HG02943 (cell line): ENCODE results near the gene LCN15.

Experiments
- ATAC-seq: cut with Tn5 transposase; IDR thresholded peaks from one replicate; pipeline ENCODE4 v1.9.1; 2021; ENCODE audit warnings: mild to moderate bottlenecking, low read depth, moderate library complexity; ENCODE audit not compliant: unreplicated experiment

LCN15 gene

DNA sequence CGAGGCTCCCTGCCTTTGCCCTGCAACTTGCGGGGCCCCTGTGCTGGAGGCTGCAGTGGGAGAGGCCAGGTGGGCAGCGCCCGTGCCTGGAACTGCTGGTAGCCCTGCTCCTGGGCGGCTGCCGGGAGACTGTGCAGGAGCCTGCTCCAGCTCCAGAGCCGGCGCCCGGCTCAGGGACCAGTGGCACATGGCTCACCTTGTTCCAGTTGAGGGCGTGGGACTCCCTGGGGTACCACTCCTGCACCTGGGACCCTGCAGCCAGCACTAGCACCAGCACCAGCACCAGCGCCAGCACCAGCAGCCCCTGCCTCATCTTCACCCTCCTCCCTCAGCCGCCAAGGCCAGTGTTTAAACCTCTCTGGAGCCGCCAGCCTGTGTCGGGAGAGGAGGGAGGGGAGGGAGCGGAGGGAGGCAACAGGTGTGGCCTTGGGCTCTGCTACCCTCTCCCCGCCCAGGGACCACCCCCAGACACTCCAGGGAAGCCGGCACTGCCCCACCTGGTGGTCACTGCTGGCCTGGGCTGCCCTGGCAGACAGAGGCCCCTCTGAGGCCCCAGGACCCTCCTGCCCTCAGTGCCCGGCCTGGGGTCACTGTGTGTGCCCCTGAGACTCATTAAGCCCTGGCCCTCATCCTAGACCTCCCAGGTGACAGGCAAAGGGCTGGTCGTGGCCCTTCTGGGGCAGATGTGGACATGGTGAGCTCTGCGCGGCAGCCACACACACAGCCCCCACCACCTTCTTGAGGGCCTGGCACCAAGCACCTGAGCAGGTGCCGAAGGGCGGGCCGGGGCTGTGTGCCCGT, 21.5 kb downstream of the LCN15 start, which contains the start of gene LCN10:
LCN10 (minus strand) TSS at position 350 of the 801 bp plus-strand sequence; CDS start at position 313, 37 bp downstream.
- no peak for ATAC-seq

DNA sequence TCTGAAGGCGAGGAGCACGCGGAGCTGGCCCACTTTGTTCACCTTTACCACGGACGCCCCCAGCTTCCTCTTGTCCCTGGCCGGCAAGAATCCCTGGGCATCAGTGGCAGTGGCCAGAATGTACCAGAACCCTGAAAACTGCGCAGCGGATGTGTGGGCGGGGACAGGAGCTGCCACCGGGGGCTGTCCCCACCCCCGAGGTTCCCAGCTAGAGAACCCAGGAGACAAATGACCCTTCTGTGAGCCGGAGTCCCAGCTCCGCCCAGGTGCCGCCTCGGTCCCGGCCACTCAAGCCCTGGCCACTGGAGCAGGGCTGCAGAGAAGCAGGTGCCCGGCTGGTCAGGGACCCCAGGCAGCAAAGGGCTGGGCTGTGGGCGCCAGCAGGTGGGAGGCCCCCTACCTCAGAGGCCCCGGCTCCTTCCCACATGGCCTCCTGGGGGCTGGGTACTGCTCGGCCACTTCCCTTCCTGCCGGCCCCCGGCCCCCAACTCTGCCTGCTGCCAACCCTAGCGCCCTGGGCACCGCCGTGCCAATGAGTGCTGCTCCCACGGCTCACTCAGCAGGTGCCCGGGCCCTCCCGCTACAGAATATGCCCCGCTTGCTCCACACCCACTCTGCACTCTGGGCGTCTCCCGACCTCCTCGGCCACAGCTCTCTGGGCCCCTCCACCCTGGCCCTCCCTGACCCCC, 22.3 kb downstream of the LCN15 start:
- no peak for ATAC-seq

DNA sequence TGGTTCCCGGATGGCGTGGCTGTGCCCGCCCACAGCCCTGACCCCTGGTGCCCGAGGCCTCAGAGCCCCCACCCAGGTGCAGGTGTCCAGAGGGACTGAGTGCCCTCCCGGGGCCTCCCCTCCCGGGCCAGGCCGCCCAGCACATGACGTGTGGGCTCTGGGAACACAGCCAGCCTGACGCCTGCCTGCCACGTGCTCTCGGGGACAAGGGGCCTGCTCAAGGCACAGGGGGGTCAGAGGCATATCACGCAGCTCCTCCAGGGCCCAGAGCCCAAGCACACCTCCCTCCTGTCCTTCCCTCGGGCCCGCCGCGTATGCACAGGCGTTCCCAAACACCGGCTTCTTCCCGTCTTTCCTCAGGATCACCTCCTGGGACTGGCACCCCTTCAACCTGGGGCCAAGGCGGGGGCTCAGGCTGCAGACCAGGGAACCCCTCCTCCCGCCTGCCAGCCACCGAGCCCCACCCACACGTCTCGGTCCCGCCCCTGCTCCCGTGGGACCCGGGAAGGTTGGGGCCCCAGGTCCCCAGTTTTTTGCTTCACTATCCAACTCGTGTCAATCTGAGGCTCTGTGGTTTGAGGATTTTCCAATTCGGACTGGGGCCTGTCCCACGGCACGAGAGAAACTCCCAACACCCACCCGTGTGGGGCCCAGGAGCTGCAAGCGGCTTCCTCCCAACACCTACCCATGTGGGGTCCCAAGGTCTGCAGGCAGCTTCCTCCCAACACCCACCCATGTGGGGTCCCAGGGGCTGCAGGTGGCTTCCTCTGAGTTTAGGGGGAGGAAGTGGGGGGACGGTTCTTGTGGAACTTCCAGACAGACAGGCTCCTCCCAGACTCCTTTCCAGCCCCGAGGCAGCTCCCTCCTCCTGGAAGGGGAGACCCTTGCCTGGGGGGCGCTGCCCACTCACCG, 23.1 kb downstream of the LCN15 start:
- no peak for ATAC-seq

DNA sequence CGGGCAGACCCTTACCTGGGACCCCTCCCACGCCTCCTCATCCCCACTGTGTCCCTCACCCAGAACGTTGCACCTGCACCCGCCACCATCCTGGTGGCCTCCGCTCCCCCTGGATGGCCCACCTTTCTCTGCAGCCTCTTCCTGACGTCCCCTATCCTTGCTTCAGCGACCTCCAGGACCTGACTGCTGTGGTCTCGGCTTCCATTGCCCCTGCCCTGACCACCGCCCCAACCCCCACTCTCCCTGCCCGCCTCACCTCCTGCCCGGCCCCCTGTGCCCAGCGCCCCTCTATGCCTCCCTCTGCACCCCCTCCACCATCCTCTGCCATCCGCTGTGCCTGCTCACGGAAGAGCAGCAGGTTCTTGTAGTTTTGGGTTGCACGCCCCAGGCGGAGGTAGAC, 23.8 kb downstream of the LCN15 start:
- ATAC-seq, result no peak

DNA sequence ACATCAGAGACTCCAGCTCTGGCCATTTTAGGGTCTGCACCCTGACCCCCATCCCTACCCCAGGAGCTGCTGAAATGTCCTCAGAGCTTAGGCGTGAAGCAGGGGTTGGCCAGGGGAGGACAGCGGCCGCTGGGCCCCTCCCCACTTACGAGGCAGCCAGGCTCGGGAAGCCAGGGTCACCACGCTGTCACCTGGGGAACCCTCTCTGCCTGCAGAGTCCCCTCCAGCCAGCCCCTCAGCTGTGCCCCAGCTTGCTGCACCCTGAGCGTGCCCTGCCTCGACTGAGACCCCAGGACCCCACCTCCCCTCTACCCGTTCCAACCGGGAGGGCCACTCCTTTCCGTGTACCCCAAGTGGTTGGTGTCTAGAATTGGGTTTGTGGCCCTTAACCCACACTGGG, 24.2 kb downstream of the LCN15 start:
- ATAC-seq, result no peak

DNA sequence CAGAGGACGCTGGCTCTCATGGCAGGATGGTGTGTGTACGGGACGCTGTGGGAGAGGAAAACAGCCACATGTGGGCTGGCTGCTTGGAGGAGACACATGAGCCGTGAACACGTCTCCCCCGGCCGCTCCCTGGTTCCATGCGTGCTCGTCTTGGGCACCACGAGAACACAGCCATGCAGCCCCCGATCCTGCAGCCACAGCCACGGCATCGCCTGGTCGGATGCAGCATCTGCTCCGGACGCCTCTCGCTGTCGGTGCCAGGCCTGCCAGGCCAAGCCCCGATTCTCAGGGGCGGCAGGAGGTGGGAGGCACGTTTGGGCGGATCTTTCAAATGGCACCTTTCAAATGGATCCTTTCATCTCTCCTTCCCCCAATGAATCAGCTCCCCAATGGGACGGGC, 24.8 kb downstream of the LCN15 start:
- no peak for ATAC-seq

DNA sequence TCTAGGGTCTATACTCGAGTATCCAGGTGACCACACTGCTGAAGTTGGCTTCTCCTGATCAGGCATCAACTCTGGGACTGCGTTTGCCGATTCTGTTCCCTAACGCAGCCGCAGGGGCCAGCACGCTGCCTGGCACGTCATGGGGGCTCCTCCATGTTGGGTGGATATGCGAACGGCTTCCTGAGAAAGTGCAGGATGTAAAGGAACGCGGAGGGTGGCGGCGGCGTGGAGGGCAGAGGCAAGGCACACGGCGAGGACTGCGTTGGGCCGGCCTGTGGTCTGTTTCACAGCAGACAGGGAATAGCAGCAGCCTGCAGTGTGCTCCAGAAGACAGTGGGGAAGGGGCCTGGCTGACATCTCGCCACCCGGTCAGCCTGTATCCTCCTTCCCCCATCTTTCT, 25.4 kb downstream of the LCN15 start:
- no peak for ATAC-seq

DNA sequence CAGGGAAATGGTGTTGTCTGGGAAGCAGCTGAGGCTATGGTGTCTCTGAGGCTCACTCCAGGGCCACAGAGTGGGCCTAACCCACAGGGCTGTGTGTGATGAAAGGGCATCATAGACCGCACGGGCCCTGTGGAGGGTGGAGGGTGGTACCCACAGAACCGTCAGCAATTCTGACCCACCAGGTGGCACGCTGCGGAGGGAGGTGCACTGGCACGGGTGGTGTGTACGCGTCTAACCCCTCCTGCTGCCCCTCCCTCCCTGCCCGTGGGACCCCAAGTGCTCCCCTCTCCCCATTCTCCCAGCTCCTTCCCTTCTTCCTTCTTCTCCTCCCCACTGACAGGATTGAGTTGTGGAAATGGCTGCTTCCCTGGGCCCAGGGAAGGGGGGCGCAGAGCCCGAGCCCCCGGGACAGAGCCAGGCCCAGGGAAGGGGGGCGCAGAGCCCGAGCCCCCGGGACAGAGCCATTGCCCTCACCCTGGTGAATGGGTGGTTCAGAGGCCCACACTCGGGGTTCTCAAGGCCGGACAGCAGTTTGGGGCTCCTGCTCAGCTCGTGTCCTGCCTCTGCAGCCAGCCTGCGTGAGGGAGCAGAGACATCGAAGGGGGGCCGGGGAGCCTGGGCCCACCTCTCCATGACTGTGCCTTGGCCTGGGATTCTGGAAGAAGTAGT, 28.4 kb downstream of the LCN15 start:
- ATAC-seq, result no peak

DNA sequence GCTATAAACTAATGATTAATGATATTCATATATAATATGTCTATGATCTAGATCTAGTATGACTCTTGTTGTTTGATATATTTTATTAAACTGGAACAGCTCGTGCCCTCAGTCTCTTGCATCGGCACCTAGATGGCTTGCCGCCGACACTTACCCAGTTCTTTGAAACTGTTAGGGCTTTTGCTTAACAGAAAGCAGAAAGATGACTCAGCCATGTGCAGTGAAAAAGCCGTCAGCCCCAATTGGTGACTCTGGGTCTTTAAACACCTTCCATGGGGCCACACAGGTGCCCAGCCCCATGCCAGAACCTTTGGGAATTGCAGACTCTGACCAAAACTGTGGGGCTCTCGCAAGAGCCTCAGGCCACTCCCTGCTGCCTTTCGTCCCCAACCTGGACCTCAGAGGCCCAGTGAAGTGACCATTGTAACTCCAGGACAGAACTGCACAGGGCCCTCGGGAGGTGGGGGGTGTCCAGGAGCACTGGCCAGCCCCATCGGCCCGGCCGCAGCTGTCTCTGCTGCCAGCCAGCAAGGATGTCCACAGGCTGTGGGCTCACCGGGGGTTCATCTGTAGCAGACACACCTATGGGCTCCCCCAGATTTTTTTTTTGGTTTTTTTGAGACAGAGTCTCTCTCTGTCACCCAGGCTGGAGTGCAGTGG, 29.4 kb downstream of the LCN15 start:
- no peak for ATAC-seq

DNA sequence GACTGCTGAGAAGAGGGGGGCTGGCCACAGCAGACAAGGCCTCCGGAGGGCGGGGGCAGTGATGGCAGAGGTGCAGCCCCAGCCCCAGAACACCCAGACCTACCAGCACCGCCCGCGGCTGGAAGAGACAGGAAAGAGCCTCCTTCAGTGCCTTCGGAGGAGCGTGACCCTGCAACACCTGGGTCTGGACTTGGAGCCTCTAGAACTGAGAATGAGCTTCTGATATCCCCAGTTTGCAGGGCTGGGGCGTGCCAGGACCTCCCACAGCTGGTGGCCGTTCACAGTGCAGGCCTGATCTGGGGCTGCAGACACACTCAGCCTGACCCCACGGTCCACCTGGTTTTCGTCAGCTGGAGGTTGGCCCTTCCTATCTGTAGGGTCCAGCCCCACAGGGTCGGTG, 30.7 kb downstream of the LCN15 start:
- no peak for ATAC-seq

DNA sequence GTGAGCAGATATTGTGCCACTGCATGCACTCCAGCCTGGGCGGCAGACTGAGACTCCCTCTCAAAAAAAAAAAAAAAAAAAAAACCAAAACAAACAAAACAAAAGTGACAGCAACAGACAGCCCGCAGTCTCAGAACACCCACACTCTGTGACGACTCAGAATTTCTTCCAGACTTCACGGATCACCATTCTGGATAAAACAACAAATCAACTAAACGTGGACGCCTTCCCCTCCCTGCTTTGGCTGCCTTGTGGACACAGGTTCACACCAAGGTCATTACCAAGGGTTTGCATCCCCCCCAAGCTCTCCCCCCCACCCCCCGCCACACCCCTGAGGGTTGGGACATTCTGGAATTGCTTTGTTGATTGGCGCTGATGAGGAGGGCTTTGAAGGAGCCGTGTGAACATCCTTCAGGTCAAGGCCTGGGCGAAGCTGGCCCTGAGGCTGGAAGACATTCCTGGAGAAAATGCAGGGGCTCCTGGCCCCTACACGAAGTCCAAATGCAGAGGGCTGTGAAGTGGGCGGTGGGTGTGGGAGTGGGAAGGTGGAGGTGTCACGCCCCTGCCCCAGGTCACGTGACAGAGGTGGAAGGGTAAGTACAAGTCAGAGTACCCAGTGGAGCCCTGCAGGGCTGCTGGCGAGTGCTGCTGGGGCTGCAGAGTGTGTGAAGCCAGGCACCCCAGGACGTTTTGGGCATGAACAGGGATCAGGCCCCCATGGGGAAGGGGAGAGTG, 31.7 kb downstream of the LCN15 start:
- ATAC-seq, result no peak

DNA sequence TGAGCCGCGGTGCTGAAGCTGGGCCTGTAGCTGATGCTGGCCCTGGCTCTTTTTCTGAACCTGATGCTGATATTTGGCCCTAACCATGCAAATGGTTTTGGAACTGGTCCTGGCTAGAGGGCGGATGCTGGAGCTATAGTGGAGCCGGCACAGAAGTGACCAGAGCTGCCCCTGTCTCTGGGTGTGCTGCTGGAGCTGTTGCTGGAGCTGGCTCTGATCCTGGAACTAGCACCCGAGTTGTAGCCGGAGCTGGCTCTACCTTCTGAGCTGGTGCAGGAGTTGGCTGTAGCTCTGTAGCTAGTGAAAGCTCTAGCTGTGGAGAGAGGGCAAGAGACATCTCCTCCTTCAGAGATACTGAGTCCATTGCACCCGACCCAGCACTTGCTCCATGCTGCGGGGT, 34.4 kb downstream of the LCN15 start:
- no peak for ATAC-seq

DNA sequence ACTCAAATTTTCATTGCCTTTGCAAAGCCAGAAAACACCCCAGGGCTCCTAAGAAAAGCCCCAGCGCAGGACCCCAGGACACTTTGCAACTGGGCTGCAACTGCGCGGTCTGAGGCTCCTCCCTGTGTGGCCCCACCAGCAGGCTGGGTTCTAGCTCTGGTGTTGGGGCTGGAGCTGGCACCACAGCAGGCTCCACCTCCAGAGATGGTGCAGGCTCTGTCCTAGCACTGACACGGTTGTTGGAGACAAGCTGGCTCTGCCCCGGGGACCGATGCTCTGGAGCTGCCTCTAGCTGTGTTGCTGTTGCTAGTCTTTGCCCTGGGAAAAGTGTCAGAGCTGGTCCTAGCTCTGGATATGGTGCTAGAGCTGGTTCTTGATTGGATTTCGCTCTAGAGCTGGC, 35.2 kb downstream of the LCN15 start:
- ATAC-seq, result no peak

DNA sequence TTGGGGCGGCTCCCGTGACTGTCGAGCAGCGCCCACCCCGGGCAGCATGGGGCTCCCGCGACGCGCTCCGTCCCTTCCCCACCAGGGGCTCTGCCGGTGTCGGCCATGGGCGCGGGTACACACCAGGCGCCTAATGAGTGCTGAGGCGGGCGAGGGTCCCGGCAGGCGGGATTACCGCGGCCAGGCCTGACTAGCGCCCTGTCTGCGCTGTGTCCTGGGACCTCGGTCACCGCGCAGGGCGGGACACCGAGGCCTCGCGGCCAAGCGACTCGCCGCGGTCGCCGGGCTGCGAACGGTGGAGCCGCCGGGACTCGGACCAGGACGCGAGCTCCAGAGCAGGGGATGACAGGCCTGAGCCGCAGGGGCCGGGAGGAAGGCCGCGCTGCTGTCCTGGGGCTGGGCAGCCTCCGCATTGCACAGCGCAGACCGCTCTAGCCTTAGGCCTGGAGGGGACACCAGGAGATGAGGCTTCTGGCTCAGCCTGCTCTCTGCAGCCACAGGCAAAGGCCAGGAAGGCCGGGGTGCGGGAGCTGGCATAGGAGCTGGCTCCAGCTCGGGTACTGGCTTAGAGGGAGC, 35.7 kb downstream of the LCN15 start:
- peak; percentile 5 for ATAC-seq

DNA sequence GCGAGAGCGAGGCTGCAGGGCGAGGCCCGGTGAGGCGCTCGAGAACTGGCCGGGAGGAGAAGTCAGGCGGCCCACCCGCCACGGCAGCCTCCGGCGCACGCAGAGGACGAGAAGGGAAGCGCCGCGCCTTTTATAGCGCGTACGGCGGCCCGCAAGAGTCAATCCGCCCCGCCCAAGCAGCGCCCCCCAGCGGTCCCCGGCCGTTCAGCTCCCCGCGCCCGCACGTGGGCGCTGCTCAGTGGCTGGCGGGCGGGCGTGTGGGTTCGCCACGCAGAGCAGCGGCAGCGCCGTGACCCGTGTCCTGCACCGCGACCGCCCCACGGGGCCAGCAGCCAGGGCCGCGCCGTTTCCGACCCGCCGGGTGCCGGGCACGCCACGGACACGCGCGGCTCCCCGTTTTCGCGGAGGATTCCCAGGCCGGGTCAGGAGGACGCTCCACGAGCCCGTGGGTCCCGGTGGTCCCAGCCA, 36.2 kb downstream of the LCN15 start:
- ATAC-seq, result peak; percentile 55

DNA sequence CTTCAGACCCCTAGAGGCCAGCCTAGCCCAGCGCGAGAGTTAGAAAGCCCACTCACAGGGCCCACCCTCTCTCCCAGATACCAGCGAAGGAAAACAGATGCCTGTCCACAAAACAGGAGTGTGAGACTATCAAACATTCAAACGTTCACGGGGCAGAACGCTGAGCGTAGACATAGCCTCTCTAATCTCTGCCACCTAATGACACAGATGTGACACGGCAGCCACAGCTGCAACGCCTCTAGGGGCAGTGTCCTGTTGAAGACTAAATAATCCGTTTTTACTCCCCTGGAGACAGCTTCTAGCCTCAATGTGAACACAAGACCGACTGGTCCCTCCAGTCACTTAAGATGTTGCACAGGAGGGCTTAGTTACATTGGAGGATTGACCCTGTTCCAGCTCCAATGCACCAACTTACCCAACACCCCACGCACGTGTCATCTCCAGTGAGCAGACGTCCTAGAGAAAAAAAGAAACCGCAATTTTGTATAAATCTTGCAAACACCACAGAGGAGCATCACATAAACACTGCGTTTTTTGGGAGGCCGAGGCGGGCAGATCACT, 37.6 kb downstream of the LCN15 start:
- no peak for ATAC-seq

DNA sequence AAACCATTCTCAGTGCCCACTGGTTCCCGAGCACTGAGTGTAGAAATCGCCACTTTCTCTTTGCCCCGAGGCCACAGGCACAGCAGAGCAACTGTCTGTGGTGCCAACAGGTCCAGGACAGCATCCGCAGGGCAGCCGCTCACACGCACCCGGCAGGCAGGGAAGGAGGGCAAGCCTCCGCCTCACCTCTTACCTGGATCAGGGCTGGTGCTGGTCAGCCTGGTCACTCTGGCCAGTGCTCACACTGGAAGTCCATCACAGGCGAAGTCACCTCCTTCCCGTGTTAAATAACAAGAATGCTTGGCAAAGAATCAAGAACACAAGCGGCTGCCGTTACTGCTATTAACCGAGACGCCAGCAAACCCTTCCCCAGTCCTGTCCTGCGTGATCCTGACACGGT, 38.2 kb downstream of the LCN15 start:
- no peak for ATAC-seq

DNA sequence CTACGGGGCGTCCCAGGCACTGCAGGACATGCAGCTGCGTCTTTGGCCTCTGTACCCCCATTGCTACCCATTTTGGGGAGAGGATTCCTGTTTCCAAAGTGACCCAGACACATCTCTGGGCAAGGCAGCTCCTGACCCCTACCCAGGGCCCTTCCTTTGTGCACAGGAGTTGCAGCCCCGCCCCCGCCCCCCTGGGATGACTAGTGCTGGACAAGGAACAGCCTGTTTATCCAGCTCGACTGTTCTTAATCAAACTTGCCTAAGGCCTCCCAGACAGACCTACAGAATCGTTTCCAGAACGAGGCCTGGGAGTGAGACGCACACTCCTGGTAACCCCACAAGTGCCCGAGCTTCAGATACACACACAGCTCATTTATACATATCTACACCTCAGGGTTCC, 38.7 kb downstream of the LCN15 start:
- ATAC-seq, result no peak

DNA sequence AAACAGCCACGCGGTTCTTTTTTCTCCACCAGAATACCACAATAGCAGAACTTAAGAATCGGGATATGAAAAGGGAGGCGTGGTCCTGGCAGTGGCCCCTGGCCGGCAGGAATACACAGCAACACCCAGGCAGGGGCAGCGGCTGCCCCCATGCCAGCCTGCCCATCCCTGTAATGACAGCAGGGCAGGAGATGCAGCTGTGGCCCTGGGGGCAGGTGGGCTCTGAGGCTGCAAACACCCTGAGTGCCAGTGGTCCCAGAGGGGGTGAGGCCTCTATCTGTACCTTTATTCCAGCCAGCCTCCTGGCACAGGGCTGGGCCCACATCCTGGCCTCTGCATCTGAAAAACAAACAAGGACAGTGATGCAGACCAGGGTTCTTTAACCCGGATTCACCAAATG, 39.5 kb downstream of the LCN15 start:
- ATAC-seq, result no peak
